Panc1 (cell line): ENCODE results near the gene PORCN.

ENCODE experiments used
- POLR2AphosphoS5 ChIP-seq: IDR thresholded peaks from 2 replicates; pipeline ENCODE4 v1.6.1; 2012; ENCODE audit warnings: mild to moderate bottlenecking, low read depth, low read length, moderate library complexity
- TF ChIP-seq, protein P1 (sequence below): fragments of 450-650 bp; IDR thresholded peaks from 2 replicates; pipeline ENCODE4 v1.5.1; 2017; ENCODE audit warnings: mild to moderate bottlenecking

DNA sequence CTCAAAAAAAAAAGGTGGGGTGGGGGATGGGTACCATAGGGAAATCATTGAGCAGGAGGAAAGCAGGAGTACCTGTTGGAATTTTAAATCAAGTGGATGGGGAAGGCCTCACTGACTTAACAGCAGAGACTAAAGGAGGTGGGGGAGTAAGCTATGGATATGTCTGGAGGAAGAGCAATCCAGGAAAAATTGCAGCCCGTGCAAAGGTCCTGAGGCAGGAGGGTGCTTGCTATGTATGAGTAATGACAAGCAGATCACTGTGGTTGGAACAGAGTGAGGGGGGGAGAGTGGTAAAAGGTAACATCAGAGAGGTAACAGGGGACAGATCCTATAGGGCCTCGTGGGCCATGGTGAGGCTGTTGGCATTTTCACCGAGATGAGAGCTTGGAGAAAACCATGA is 28.6 kb upstream of the PORCN start:
- TF ChIP-seq, protein P1, sequence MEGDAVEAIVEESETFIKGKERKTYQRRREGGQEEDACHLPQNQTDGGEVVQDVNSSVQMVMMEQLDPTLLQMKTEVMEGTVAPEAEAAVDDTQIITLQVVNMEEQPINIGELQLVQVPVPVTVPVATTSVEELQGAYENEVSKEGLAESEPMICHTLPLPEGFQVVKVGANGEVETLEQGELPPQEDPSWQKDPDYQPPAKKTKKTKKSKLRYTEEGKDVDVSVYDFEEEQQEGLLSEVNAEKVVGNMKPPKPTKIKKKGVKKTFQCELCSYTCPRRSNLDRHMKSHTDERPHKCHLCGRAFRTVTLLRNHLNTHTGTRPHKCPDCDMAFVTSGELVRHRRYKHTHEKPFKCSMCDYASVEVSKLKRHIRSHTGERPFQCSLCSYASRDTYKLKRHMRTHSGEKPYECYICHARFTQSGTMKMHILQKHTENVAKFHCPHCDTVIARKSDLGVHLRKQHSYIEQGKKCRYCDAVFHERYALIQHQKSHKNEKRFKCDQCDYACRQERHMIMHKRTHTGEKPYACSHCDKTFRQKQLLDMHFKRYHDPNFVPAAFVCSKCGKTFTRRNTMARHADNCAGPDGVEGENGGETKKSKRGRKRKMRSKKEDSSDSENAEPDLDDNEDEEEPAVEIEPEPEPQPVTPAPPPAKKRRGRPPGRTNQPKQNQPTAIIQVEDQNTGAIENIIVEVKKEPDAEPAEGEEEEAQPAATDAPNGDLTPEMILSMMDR = no peak
- TF ChIP-seq POLR2AphosphoS5 = no peak
